ENCODE measurements around the gene MVP. TPM values are rescaled to one million over a fixed set of nuclear protein-coding genes. Genes with fewer than 3 reads are reported as not detected.
"Not testable (repeated sequence)": the region's sequence is repeated elsewhere in the genome, so short reads cannot be mapped to it uniquely, and the experiment has no call there.

The MVP gene
- total and polyA plus RNA-seq, 10 donors: 72.3 to 200 (median 152) TPM

- Histone ChIP-seq H3K4me1 (peaks cover 3 to 18% (median 16%) of the 10 kb centered on the region in 6 donors), H3K27ac (no peak overlapping the region), H3K36me3 (no peaks in the 10 kb centered on the region), H3K4me3 (no peak overlapping the region), H3K9me3 (no peaks in the 10 kb centered on the region), H3K27me3 (replicated peaks in 1 of 7) (peaks cover 0 to 51% (median 27%) of the 10 kb centered on the region in 7 donors)
- WGBS, 5 donors: 82 to 94% (median 90%) methylated on average over 3 of the region's 3 CpGs
- intact Hi-C loops (cut with DNase I; ENCODE audit: low total_unique reads): no loop called here
- TF ChIP-seq CTCF (IDR thresholded peaks at IDR 0.05 in 8 of 11, conservative IDR thresholded peaks at IDR 0.05 in 3 of 11) (no peak), POLR2A (IDR thresholded peaks at IDR 0.05) (no peak), POLR2AphosphoS5 (IDR thresholded peaks at IDR 0.05) (no peak)
- DNase-seq: no peak
Observed at GRCh38 chr16:29881050-29881449, 60.8 kb downstream of the MVP start.

- H3K4me1 ChIP-seq: no peaks in the 10 kb centered on the region
- no peak overlapping the region for H3K27ac ChIP-seq
- intact Hi-C loops (cut with DNase I; ENCODE audit: low total_unique reads): no loop called here
- no peak overlapping the region for H3K4me3 ChIP-seq
- DNase-seq: no peak
- 54 to 84% (median 74%) methylated on average over 6 of the region's 6 CpGs for WGBS, 5 donors
- peaks cover 0 to 28% (median 4%) of the 10 kb centered on the region in 7 donors for H3K27me3 ChIP-seq (replicated peaks in 1 of 7)
- no peaks in the 10 kb centered on the region for H3K36me3 ChIP-seq
- TF ChIP-seq POLR2AphosphoS5 (IDR thresholded peaks at IDR 0.05) (no peak), CTCF (IDR thresholded peaks at IDR 0.05 in 8 of 11, conservative IDR thresholded peaks at IDR 0.05 in 3 of 11) (no peak), POLR2A (IDR thresholded peaks at IDR 0.05) (no peak)
- H3K9me3 ChIP-seq: no peaks in the 10 kb centered on the region
Observed at GRCh38 chr16:29883987-29884386, 63.7 kb downstream of the MVP start.

- H3K4me1 ChIP-seq; H3K27ac ChIP-seq; H3K36me3 ChIP-seq; H3K4me3 ChIP-seq; DNase-seq; intact Hi-C loops (cut with DNase I; ENCODE audit: low total_unique reads); H3K9me3 ChIP-seq: not testable (repeated sequence)
- H3K27me3 ChIP-seq (replicated peaks in 1 of 7): peaks cover 0 to 11% (median 0%) of the 10 kb centered on the region in 7 donors
- WGBS, 5 donors: 86 to 96% (median 94%) methylated on average over 3 of the region's 3 CpGs
Observed at GRCh38 chr16:29889372-29889771, 69.1 kb downstream of the MVP start.

DNA sequence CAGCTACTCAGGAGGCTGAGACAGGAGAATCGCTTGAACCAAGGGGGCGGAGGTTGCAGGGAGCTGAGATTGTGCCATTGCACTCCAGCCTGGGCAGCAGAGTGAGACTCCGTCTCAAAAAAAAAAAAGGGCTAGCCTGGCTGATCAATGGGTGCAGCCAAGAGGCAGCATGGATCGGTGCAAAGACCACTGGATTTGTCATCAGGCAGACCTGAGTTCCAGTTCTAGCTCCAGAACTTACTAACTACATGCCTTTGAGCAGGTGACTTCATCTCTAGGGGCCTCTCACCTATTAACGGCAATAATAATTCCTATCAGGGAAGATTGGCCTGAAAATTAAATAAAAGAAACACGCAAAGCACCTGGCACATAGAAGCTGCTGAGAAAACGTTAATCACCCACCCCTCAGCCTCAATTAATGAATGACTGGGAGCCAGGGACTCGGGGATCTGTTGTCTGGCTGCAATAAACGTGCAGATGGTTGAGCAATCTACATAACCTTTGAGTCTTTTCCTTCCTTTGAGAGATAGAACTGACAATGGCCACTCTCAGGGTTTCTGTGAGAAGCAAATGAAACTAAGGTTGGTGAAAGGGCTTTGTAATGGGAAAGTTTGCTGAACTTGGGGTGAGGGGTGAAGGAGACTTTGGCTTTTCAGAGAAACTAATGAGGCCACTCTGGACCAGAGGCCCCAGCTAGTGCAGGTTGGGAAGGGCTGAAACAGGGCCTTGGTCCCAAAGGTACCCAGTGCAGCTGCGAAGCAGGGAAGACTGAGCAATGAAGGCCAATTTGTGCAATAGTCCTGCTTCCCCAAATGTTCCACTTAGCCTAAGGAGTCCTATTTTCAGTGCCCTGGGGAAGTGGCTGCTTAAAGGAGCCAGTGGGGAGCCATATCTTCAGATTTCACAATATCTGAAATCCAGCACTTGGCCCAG is 71.5 kb downstream of the MVP start:
- no peaks in the 10 kb centered on the region for H3K36me3 ChIP-seq
- no peaks in the 10 kb centered on the region for H3K9me3 ChIP-seq
- intact Hi-C loops (cut with DNase I; ENCODE audit: low total_unique reads): loop anchor here (10.0 kb wide), 1 partner anchor 63 kb away; no protein-coding TSS in a partner anchor
- H3K4me1 ChIP-seq: no peaks in the 10 kb centered on the region
- 66 to 72% (median 71%) methylated on average over 10 of the region's 10 CpGs for WGBS, 5 donors
- no peak for DNase-seq
- no peak overlapping the region for H3K4me3 ChIP-seq
- TF ChIP-seq POLR2A (IDR thresholded peaks at IDR 0.05) (no peak), CTCF (IDR thresholded peaks at IDR 0.05 in 8 of 11, conservative IDR thresholded peaks at IDR 0.05 in 3 of 11) (no peak), POLR2AphosphoS5 (IDR thresholded peaks at IDR 0.05) (no peak)
- H3K27me3 ChIP-seq (replicated peaks in 1 of 7): peaks cover 0 to 22% (median 3%) of the 10 kb centered on the region in 7 donors
- H3K27ac ChIP-seq: no peak overlapping the region

Data from spleen (tissue), 11 donors.